NOMO-1 (cell line): ENCODE data around the gene MDP1.
A peak's percentile ranks its signal among the peaks of the same experiment; 100 is the strongest.
"Not testable (repeated sequence)": the region's sequence is repeated elsewhere in the genome, so short reads cannot be mapped to it uniquely, and the experiment has no call there.

Experiments used
- DNase-seq, 2 experiments: peaks; one replicate each; lab custom pipeline; 2025; ENCODE audit not compliant: unreplicated experiment in 2 of 2; lab: John Stamatoyannopoulos, UW

Gene MDP1

DNA sequence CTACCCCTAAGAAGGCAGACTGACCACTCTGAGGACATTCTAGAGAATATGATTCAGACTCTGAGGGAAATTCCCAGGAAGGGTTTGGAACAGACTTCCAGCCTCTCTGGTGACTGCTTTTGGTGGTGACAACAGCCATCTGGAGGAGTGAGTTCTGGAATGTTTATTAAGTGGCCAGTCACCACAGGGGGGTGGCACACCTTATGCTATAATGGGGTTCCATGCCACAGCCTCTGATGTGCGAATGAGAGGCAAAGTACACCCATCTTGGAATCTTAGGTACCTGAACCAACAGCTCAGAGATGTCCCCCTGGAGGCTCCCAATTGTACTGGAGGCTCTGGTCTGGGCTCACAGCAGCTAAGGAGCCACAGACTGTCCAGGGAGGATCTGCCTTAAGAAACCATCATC is 36.0 kb upstream of the MDP1 start:
- no peak for DNase-seq

DNA sequence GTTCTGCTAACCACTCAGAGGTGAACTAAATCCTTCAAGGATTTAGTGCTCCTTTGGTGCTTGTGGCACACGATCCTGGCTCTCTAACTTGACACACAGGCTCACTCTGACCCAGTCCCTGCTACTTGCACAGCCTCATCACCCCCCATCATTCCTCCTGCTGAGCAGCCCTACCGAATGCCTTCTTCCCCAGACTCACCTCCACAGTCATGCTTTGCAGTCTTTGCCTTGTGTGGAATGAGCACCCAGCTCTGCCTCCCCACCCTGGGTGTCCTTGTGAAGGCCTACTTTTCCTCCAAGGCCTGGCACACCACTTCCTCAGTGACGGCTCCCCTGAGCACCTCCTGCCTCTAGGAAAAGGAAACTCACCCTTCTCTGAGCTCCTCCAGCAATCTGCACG is 34.5 kb upstream of the MDP1 start:
- DNase-seq = no peak

DNA sequence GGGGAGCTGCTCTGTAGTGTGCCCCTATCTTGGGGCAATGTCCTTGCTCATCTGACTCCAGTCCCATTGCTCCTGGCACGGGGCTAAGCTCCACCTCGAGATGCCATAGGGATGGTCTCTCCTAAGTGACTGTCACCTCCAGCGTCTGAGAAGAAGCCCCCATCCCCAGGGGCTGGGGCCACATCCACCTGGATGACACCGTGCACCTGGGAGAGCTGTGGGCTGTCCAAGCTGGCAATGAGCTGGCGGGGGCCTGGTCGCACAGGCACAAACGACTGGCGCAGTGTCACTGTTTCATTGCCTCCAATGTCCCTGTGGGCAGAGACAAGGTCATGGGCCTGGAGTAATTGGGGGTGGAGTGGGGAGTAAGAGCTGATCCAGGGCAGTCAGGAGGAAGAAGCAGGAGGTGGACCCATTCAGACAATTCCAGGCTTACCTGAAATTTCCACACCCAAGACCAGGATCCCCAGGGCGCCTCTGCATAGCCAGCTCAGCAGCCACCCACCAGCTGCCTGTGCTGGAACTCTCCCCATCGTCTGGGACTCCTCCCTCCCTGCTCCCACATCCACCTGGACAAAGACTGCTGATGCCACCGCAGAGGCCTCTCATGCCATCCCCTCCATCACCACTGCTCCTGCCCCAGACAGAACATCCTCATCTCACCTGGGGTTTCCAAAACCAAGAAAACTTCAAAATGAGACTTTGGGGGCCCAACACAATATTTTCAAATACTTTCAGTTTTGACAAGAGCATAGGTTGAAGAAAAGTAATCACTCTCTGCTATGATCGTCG is 33.6 kb upstream of the MDP1 start:
- no peak for DNase-seq

DNA sequence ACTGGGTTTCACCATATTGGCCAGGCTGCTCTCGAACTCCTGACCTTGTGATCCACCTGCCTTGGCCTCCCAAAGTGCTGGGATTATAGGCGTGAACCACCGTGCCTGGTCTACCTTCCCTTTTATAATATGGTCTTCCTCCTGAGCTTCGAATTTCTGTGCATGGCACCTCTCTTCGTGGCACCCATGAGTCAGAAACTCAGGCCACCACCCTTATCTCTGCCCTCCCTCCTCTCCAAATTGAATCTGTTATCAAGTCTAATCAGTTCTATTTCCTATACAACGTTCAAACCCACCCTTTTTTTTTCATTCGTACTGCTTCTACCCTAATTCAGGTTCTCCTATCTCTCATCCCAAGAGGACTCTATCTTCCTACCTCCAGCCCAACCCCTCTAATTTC is 31.6 kb upstream of the MDP1 start:
- DNase-seq = no peak

DNA sequence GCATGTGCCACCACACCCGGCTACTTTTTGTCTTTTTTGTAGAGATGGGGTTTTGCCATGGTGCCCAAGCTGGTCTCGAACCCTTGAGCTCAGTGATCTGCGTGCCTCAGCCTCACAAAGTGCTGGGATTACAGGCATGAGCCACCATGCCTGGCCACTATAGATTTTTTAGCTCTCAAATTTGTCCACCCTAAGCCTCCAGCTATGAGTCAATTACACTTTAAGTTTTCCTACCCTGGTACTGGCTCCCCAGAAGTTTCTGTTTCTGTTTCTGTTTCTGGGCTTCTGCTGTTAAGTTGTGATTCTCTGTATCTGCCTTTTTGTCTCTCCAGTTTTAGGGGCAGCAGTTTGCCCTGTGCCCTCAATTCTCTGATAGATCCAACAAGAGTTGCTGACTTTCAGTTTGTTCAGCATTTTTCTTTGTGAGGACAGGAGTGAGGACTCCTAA is 30.9 kb upstream of the MDP1 start:
- peak; percentile 32 to 53 for DNase-seq

DNA sequence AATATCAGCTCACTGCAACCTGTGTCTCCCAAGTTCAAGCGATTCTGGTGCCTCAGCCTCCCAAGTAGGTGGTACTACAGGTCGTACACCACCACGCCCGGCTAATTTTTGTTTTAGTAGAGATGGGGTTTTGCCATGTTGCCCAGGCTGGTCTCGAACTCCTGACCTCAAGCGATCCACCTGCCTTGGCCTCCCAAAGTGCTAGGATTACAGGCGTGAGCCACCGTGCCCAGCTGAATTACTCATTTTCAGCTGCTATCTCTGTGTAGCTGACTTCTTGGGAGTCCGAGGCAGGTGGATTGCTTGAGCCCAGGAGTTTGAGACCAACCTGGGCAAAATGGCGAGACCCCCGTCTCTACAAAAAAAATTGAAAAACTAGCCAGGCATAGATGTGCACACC is 29.5 kb upstream of the MDP1 start:
- not testable (repeated sequence) for DNase-seq

DNA sequence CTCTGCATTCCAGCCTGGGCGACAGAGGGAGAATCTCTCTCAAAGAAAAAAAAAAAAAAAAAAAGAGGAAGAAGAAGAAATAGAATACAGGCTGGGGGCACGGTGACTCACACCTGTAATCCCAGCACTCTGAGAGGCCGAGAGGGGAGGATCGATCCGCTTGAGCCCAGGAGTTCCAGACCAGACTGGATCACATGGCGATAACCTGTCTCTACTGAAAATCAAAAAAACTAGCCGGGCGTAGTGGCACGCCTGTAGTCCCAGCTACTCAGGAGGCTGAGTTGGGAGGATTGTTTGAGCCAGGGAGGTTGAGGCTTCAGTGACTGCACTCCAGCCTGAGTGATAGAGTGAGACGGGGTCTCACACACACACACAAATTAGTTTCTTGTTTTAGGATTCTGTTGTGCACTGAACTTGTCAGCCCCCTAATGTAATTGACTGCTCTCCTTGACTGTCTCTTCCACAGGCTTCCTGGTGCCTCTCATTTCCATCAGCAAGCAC is 27.5 kb upstream of the MDP1 start:
- peak; percentile 40 to 55 for DNase-seq

DNA sequence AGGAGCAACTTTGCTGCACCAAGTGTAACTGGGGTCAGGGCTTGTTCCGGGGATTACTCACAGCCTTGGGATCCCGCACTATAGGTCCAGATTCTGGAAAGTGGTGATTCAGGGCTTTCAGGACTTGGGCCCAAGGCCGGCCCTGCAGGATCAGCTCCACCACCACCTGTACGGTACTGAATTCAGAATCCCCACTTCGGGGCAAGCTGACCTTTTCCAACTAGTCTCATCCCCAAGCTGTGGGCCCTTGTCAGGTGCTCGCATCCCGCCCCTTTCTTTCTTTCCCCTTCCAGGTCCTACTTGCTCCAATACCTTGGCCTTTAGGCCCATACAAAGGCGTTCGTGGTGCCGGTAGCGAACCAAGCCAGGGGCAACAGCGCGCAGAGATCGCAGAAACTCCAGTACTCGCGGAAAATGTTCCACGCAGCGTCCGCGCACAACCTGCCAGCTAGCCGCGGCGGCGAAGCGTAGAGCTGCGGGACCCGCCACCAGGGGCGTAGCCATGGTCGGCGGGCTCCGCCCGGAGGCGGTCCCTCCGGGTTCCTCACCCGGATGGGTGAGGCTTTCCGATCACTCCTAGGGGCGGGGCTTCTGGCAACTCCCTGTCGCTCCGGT is 26.1 kb upstream of the MDP1 start:
- peak; percentile 96 to 97 for DNase-seq

DNA sequence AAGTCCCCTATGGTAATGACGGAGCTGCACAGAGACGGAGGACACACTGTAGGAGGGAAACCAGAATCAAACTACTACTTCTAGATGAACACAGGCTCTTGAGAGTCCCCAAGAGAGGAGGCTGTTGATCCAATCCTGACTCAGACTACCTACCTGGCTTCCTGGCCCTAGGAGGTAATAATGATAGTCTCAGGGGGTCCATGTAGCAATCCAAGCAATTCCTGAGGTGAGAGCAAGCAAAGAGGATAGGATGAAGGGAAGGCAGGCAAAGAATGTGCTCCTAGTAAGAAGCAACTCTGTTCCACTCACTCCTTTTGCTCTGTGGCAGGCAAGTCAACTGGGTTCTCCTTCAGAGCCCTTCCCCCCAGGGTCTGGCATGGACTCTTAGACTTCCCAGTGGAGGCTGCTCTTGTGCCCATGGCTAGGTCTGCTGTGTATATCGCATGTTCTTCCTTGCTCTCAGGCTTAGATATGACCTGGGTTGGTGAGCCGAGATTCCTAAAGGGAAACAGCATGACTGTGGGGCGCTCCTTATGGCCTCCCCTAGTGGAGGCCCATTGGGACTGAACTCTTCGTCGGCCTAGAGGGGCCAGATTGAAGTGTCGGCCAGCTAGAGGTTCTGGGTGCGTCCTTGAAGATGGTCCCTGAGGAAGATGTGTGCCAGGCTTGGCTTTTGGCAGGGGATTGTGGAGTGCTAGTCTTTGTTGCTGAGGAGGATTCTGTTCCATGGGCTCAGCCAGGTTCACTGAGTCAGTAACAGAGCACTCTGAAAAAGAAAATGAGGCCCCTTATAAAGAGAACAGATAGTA is 24.4 kb upstream of the MDP1 start:
- no peak for DNase-seq

DNA sequence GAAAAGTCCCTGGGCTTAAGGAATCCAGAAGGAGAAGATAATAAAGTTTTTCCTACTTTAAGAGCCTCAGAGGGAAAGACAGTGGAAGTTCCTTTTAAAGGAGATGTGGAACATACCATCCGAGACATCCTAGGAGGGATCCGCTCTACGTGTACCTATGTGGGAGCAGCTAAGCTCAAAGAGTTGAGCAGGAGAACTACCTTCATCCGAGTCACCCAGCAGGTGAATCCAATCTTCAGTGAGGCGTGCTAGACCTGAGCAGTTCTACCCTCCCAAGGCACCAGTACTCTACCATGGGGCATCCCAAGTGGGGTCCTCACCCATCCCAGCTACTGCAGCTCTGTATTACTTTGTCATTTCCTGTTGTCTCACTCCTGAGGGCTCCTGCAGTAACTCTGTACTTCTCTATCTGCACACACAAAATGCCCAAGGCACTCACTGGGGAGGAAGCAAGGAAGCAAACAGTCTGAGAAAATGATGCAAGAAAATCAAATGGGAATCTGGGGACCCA is 22.7 kb upstream of the MDP1 start:
- no peak for DNase-seq

DNA sequence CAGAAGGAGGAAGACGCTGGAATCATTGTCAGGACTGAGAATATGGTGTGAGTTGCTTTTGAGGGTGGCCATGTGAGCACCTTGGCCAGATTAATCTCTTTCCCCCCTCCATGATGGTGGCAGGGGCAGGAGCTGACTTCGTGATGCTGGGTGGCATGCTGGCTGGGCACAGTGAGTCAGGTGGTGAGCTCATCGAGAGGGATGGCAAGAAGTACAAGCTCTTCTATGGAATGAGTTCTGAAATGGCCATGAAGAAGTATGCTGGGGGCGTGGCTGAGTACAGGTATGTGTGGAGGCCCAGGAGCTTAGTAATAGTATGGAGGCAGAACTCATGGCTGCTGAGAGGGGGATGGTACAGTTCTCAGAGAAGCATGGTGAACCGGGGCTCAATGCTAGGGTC is 22.3 kb upstream of the MDP1 start:
- DNase-seq = no peak

DNA sequence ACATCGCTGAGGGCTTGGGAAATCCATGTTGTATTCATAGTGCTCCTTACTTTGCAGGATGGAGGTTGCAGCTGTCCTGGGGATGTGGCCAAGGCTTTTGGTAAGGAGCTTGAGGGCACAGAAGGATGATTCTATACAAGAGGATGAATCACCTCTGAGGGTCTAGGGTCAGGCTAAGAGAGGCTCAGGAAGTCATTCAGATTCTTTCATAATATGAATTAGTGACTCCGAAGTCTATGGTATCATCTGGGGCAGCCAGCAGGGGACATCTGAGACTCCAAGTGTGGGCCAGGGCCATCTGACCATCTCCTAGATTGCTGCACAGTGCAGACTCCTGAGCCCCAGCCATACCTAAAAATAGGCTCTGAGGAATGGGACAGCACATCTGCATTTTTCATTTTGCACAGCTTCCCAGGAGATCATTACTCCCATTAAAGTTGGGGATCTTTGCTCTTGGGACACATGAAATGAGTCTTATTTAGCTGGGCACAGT is 21.6 kb upstream of the MDP1 start:
- DNase-seq = no peak

DNA sequence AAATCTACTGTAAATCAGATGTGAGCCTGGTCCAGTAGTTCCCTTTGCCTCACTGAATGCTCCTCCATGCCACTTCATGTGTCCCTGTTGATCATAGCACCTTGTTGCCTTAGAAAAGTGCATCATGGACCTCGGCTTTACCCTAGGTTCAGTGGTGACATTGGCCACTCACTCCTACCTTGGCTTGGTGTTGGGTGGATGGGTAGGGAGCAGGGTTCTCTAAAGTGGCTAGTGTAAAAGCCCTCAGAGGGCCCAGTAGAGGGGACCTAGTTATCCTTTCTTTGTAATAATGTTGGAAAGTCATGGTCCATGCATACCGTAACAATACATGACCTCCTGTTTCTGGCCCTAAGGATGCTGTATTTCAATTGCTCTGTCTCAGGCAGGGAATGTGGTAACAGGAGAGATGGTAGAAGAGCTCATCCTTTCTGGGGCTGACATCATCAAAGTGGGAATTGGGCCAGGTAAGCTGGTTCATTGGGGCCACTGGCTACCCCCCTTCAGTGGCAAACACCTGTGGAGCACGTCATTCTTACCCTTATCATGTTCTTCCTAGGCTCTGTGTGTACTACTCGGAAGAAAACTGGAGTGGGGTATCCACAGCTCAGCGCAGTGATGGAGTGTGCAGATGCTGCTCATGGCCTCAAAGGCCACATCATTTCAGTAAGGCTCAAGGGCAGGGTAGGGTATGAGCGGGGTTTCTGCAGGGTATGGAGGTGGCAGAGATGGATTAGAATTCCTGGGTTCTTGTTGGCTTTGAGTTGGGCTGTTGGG is 21.0 kb upstream of the MDP1 start:
- DNase-seq = no peak

DNA sequence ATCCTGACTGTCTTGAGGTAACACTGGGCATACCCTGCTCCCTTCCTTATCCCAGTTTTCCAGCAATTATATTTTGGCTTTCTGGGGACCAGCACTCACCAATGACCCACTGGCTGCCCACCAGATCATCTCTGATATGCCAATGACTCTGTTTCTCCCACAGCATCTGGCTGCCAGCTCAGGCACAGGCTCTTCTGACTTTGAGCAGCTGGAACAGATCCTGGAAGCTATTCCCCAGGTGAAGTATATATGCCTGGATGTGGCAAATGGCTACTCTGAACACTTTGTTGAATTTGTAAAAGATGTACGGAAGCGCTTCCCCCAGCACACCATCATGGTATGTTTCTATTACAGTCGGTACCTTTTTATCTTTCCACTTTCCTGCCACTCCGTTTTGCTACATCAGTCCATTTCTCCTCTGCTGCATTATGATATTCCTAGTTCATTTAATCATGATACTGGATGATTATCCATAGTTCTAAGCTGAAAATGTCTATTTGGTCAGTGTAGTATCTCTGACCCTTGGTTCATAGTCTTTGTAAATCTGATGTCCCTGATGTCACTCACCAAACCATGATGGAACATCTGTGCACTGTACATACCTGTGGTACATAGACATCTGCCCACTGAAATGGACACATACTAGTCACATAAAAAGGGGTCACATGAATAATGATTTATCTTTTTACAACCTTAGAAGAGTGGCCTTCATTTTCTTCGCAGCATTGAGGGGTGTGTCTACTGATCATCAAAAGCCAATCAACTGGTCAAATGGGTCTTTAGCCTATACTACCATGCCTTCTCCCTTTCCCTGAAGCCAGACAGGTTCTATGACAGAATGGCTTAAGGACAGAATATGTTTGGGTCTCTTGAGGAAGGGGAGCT is 20.2 kb upstream of the MDP1 start:
- DNase-seq = no peak

DNA sequence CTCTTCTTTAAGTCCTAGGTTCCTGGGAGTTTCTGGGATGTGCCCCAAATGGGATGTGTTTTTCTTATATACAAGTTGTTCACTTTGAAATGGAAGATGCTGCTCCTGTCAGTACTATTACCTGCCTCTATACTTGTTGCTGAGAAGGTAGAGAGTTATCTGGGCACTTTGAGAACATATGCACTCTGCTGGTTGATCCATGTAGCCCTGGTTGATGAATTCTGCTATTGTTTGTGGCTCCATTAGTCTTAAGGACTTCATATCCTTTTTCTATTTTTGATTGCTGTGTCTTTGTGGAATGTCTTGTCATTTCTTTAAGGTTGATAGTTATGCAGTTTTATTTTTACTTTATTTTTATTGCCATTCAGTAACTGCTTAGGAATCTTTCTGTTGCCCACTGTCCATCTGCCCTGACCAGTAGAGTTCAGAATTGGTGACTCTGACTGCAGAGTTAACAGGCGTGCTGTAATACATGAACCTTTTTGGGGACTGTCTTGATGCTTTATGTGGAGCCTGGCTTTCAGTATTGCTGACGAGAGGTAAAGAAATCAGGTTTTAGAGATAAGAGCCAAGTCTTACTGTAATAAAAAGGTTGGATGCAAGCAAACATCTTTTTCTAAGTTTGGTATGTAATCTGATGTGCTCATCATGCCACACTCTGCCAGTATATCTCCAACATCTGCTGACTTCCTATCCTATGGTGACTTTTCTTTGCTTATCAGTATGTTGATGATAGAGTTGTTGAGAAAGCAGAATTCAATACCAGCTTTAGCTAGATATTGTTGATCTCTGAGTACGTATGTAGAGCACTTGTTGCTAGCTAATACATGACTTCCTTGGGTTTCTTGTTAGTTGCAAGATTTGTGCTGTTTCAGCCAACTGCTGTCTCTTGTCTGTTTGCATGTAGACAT is 18.5 kb upstream of the MDP1 start:
- no peak for DNase-seq

DNA sequence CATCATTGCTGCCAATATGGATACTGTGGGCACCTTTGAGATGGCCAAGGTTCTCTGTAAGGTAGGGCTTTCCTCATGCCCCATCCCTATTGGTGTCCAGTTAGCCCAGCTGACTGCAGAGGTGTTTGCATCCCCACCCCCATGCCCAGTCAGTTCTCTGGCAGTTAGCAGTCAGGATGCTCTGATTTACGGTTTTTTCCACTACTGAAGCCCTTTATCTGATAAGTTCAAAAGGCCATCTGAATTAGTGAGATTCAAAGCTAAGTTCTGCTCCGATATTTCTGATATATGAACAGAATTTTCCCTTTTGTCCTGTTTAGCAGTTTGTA is 17.6 kb upstream of the MDP1 start:
- DNase-seq = no peak

DNA sequence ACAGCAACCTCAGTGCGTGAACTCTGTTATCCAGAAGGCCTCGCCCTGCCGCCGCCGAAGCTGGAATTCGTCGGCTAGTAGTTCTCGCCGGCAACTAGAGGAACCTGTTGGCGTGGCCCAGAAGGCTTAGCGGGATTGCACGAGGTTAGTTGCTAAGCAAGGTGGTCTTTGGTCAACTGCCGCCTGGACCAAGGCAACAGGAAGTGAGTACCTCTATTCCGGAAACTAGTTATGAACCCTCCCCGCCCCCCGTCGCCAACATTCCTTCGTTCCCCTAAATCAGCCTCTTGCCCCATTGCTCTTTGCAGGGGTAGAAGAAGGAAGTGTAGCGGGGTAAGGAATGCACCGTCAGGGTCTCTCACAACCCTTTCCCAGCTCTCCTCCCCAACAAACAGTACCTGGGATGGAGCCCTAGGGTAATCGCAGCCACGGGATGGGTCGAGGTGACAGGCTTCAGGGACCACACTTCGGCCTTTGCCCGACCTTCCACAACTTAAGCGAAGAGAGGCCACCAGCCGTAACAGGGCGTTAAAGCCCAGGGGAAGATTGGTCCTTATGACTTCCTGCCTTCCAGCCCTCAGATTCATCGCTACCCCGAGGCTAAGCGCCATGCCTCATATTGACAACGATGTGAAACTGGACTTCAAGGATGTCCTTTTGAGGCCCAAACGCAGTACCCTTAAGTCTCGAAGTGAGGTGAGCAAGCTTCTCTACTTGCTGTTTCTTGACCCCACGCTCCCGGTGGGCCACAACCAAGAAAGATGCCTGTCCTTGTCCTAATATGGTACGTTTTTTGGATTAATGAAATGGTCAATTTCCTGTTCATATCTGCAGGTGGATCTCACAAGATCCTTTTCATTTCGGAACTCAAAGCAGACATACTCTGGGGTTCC is 17.0 kb upstream of the MDP1 start, which contains the start of gene GMPR2:
TSS of gene GMPR2 (plus strand) at position 285 of the 893 bp plus-strand sequence. CDS start at position 610, 325 bp downstream.
- peak in 1 of 2 experiments; percentile 60 for DNase-seq
